GM12875 (cell line): ENCODE results near the gene CMIP.

Experiments used
- H3K4me3 ChIP-seq: one replicate; pipeline ENCODE4 v1.5.1; 2011; ENCODE audit warnings: low read depth, low read length, control low read depth
- CTCF ChIP-seq: IDR thresholded peaks from 2 replicates; pipeline ENCODE4 v1.5.1; 2011; ENCODE audit warnings: low read depth, mild to moderate bottlenecking, control low read depth, inconsistent platforms, low read length, moderate library complexity, borderline replicate concordance; ENCODE audit not compliant: insufficient read depth

CMIP gene

GRCh38 chr16:81497690-81498089 lies 53.1 kb downstream of the CMIP start:
- no peak overlapping the region for H3K4me3 ChIP-seq
- TF ChIP-seq CTCF = peak; percentile 52

GRCh38 chr16:81498351-81498750 lies 53.7 kb downstream of the CMIP start:
- no peak for TF ChIP-seq CTCF
- H3K4me3 ChIP-seq = no peak overlapping the region

- no peak overlapping the region for H3K4me3 ChIP-seq
- no peak for TF ChIP-seq CTCF
Measured at GRCh38 chr16:81499576-81500380, 55.2 kb downstream of the CMIP start.

- no peak for TF ChIP-seq CTCF
- no peak overlapping the region for H3K4me3 ChIP-seq
Measured at GRCh38 chr16:81500833-81501521, 56.4 kb downstream of the CMIP start.

GRCh38 chr16:81502396-81503070 lies 57.9 kb downstream of the CMIP start:
- TF ChIP-seq CTCF = no peak
- H3K4me3 ChIP-seq = no peak overlapping the region

GRCh38 chr16:81505011-81505661 lies 60.5 kb downstream of the CMIP start:
- no peak for TF ChIP-seq CTCF
- H3K4me3 ChIP-seq = peak overlapping the region; percentile 14
